ENCODE data around the gene CRISP1. TPM values are rescaled to one million over a fixed set of nuclear protein-coding genes. Genes with fewer than 3 reads are reported as not detected.

CRISP1 gene
- polyA plus RNA-seq (2011; rRNA removed) (not detected in 2 replicates), polyA plus RNA-seq (2017; fragmentation: RNase III; extraction: RNeasy Plus Mini Kit Qiagen cat#74134 plus additional on column Dnase treatment) (not detected in 3 replicates), polyA minus RNA-seq (2011; rRNA and poly(A)+ RNA removed) (not detected in 2 replicates)
- polyA plus RNA-seq (2012; cell fraction: cytosol; rRNA removed) = not detected in 2 replicates
- polyA plus RNA-seq (2012; cell fraction: nucleus; rRNA removed) = not detected in 2 replicates

- ChIA-PET CTCF (no interaction called here), POLR2A (no interaction called here)
- no peak within 1 kb of the TSS for H3K27ac ChIP-seq
- H3K9me3 ChIP-seq = no peaks in the 10 kb centered on the region
- no peak for DNase-seq (ENCODE audit: low read depth in 1 of 2, low spot score in 1 of 2)
- WGBS (ENCODE audit: missing lambda C conversion rate) = 54% methylated on average over 1 of the region's 1 CpG
- FAIRE-seq = no peak
- no peaks in the 10 kb centered on the region for H3K4me1 ChIP-seq
- no peak within 1 kb of the TSS for H3K4me3 ChIP-seq
- no peak for ATAC-seq
- H3K4me2 ChIP-seq = no peak within 1 kb of the TSS
- TF ChIP-seq RARB (CRISPR knock-in tag; IDR thresholded peaks at IDR 0.05) = no peak
- no peak for TF ChIP-seq POLR2A (IDR thresholded peaks at IDR 0.05; ENCODE audit: low read length)
- TF ChIP-seq EHMT2 (IDR thresholded peaks at IDR 0.05; ENCODE audit: low read depth) = no peak
- TF ChIP-seq RFX5 (IDR thresholded peaks at IDR 0.05) = no peak
- no peak for TF ChIP-seq PHF8 (IDR thresholded peaks at IDR 0.05; ENCODE audit: borderline replicate concordance, low read depth)
- no peak for TF ChIP-seq HMGXB4 (CRISPR knock-in tag; IDR thresholded peaks at IDR 0.05; ENCODE audit: borderline replicate concordance)
- TF ChIP-seq, protein P1, sequence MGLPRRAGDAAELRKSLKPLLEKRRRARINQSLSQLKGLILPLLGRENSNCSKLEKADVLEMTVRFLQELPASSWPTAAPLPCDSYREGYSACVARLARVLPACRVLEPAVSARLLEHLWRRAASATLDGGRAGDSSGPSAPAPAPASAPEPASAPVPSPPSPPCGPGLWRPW (IDR thresholded peaks at IDR 0.05) = no peak
- no peak for TF ChIP-seq REST (IDR thresholded peaks at IDR 0.05)
- no peak for TF ChIP-seq RNF2 (IDR thresholded peaks at IDR 0.05; ENCODE audit: borderline replicate concordance, low read depth)
- no peak for TF ChIP-seq CHD4 (IDR thresholded peaks at IDR 0.05; ENCODE audit: borderline replicate concordance)
- TF ChIP-seq, protein P2, sequence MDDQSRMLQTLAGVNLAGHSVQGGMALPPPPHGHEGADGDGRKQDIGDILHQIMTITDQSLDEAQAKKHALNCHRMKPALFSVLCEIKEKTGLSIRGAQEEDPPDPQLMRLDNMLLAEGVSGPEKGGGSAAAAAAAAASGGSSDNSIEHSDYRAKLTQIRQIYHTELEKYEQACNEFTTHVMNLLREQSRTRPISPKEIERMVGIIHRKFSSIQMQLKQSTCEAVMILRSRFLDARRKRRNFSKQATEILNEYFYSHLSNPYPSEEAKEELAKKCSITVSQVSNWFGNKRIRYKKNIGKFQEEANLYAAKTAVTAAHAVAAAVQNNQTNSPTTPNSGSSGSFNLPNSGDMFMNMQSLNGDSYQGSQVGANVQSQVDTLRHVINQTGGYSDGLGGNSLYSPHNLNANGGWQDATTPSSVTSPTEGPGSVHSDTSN (IDR thresholded peaks at IDR 0.05) = no peak
- TF ChIP-seq FOSB (CRISPR knock-in tag; IDR thresholded peaks at IDR 0.05) = no peak
- TF ChIP-seq RCOR1 (IDR thresholded peaks at IDR 0.05; ENCODE audit: low read depth, low read length) = no peak
- no peak for TF ChIP-seq TP53 (CRISPR knock-in tag; IDR thresholded peaks at IDR 0.05)
- TF ChIP-seq JUNB (IDR thresholded peaks at IDR 0.05) = no peak
Observed at GRCh38 chr6:49866485-49866943, at the start of gene CRISP1. Gene CRISP1, minus strand, starts transcription at chr6:49866535. Its CDS starts 9,135 bp downstream, at chr6:49857400.

- FAIRE-seq = no peak
- no peak overlapping the region for H3K4me3 ChIP-seq
- CTCF ChIA-PET = no interaction called here
- TF ChIP-seq RAD21 (conservative IDR thresholded peaks at IDR 0.05 in 1 of 2, IDR thresholded peaks at IDR 0.05 in 1 of 2) = no peak
- no peak for TF ChIP-seq HDAC2 (IDR thresholded peaks at IDR 0.05)
- TF ChIP-seq EP300 (IDR thresholded peaks at IDR 0.05) = no peak
- TF ChIP-seq MAFK (IDR thresholded peaks at IDR 0.05; ENCODE audit: partially characterized antibody) = no peak
- no peak for TF ChIP-seq JUNB (IDR thresholded peaks at IDR 0.05)
- TF ChIP-seq SMC3 (IDR thresholded peaks at IDR 0.05) = no peak
- TF ChIP-seq PHF8 (IDR thresholded peaks at IDR 0.05; ENCODE audit: borderline replicate concordance, low read depth) = no peak
- no peak for TF ChIP-seq EHF (CRISPR knock-in tag; IDR thresholded peaks at IDR 0.05)
- no peak for TF ChIP-seq CEBPB (IDR thresholded peaks at IDR 0.05)
- no peak for TF ChIP-seq GATA3 (IDR thresholded peaks at IDR 0.05; ENCODE audit: borderline replicate concordance)
- TF ChIP-seq HOXA7 (CRISPR knock-in tag; IDR thresholded peaks at IDR 0.05) = no peak
- TF ChIP-seq ZFP36 (IDR thresholded peaks at IDR 0.05; ENCODE audit: borderline replicate concordance, partially characterized antibody) = no peak
- no peak for TF ChIP-seq JUN (IDR thresholded peaks at IDR 0.05)
- TF ChIP-seq NPAS2 (CRISPR knock-in tag; IDR thresholded peaks at IDR 0.05; ENCODE audit: borderline replicate concordance) = no peak
- TF ChIP-seq TP53 (CRISPR knock-in tag; IDR thresholded peaks at IDR 0.05) = no peak
- TF ChIP-seq SREBF2 (IDR thresholded peaks at IDR 0.05) = no peak
- no peak for TF ChIP-seq HEYL (CRISPR knock-in tag; IDR thresholded peaks at IDR 0.05)
- no peak for TF ChIP-seq MAX (IDR thresholded peaks at IDR 0.05)
- TF ChIP-seq RFX5 (IDR thresholded peaks at IDR 0.05) = no peak
- TF ChIP-seq, protein P2 (IDR thresholded peaks at IDR 0.05) = no peak
- 17% methylated on average over 3 of the region's 3 CpGs for WGBS (ENCODE audit: missing lambda C conversion rate)
- no peak overlapping the region for H3K27ac ChIP-seq
- POLR2A ChIA-PET = no interaction called here
- ATAC-seq = no peak; a peak in 1 of 6 replicates
- H3K4me1 ChIP-seq = no peaks in the 10 kb centered on the region
- DNase-seq (ENCODE audit: low read depth in 1 of 2, low spot score in 1 of 2) = no peak
- no peak overlapping the region for H3K4me2 ChIP-seq
- H3K9me3 ChIP-seq = no peaks in the 10 kb centered on the region
Observed at GRCh38 chr6:49915035-49915434, 48.7 kb upstream of the CRISP1 start.
